Natural killer cell (primary cell): Measurements from ENCODE around the gene PRND. TPM values are rescaled to one million over a fixed set of nuclear protein-coding genes. Genes with fewer than 3 reads are reported as not detected.

Experiments used
- ATAC-seq, 3 donors: fragments of 150-1000 bp in 2 of 3; fragments of 200-7000 bp in 1 of 3; cut with Tn5 transposase; 1 replicate in 1 of 3; 2 replicates in 2 of 3; pipeline ENCODE4 v1.10.0; 2021; ENCODE audit warnings: mild to moderate bottlenecking in 2 of 3, moderate library complexity in 2 of 3
- DNase-seq, 2 donors: peaks; one replicate each; pipeline versions ENCODE4 v3.0.0 to v3.0.0-alpha.2; 2013 to 2021; ENCODE audit warnings: mixed read lengths in 1 of 2
- H3K27ac ChIP-seq: one replicate; pipeline ENCODE4 v1.5.1; 2013; ENCODE audit warnings: mild to moderate bottlenecking, low read length
- H3K27me3 ChIP-seq: one replicate; pipeline ENCODE4 v1.6.1; 2013; ENCODE audit warnings: low read length; ENCODE audit not compliant: control insufficient read depth, insufficient read depth
- H3K36me3 ChIP-seq: one replicate; pipeline ENCODE4 v1.6.1; 2013; ENCODE audit warnings: low read length; ENCODE audit not compliant: control insufficient read depth, insufficient read depth
- H3K4me1 ChIP-seq: one replicate; pipeline ENCODE4 v1.6.1; 2013; ENCODE audit warnings: low read length; ENCODE audit not compliant: control insufficient read depth, insufficient read depth
- H3K4me3 ChIP-seq: one replicate; pipeline ENCODE4 v1.5.1; 2013; ENCODE audit warnings: low read length
- H3K9me3 ChIP-seq: one replicate; pipeline ENCODE4 v1.6.1; 2013; ENCODE audit warnings: low read length; ENCODE audit not compliant: control insufficient read depth, insufficient read depth
- H3K27ac Mint-ChIP-seq, 2 donors: one replicate each; pipeline ENCODE4 v1.8.0; 2022; ENCODE audit warnings: mild to moderate bottlenecking in 2 of 2, mixed read lengths in 2 of 2, moderate library complexity in 1 of 2
- H3K27me3 Mint-ChIP-seq, 2 donors: one replicate each; pipeline ENCODE4 v1.8.0; 2022; ENCODE audit warnings: low read depth in 2 of 2, mixed read lengths in 2 of 2
- H3K36me3 Mint-ChIP-seq: one replicate; pipeline ENCODE4 v1.8.0; 2022; ENCODE audit warnings: mixed read lengths
- H3K4me1 Mint-ChIP-seq, 2 donors: one replicate each; pipeline ENCODE4 v1.8.0; 2022; ENCODE audit warnings: mixed read lengths in 2 of 2
- H3K4me3 Mint-ChIP-seq: one replicate; pipeline ENCODE4 v1.8.0; 2022; ENCODE audit warnings: mild to moderate bottlenecking, moderate library complexity, mixed read lengths
- H3K9me3 Mint-ChIP-seq, 2 donors: one replicate each; pipeline ENCODE4 v1.8.0; 2022; ENCODE audit warnings: mixed read lengths in 2 of 2
- CTCF ChIP-seq: fragments of 200-600 bp; IDR thresholded peaks from one replicate; pipeline ENCODE4 v1.8.0; 2022; ENCODE audit warnings: antibody characterized with exemption
- WGBS: methylation state at CpG from one replicate; pipeline ENCODE4 v1.1.7; 2013; ENCODE audit warnings: missing lambda C conversion rate; ENCODE audit not compliant: insufficient coverage; 5-methylcytosine and 5-hydroxymethylcytosine counted together
- intact Hi-C: fragments of 100-400 bp; cut with micrococcal nuclease; formaldehyde crosslinking; loops from one replicate; pipeline ENCODE4 v1.14.2; 2022
- total RNA-seq, 4 donors: library from RNA; stranded (reverse); fragments of 120-200 nt in 1 of 4; gene quantifications; one replicate each; pipeline versions ENCODE4 v1.2.3 to v1.2.4, GENCODE V29; 2013 to 2022

Gene PRND
- total RNA-seq, 3 donors from 2014 or later (not counting 1 experiment from before 2014, with no cell fraction given), result not detected

DNA sequence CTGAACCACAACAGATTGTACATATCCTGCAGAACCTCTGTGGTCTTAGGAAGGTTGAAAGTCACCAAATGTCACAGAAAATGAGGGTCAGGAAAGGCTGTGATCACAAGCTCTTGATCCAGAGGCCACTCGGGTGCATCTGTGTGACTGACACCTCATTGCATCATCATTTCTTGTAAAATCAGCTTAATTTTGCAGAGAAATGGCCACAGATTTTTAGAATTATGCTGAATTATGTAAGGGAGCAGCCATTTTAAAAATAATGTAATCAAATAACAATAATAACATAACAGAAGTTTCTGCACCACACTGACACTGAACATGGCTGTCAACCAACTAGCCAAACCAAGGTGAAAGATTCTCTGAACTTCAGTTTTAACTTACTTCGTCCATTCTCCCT, 32.5 kb upstream of the PRND start:
- Histone ChIP-seq H3K4me1 (peaks cover 20% of the 10 kb centered on the region), H3K9me3 (no peaks in the 10 kb centered on the region), H3K36me3 (peaks cover 4% of the 10 kb centered on the region), H3K27me3 (no peaks in the 10 kb centered on the region), H3K4me3 (no peak overlapping the region), H3K27ac (peak overlapping the region; percentile 6)
- H3K36me3 Mint-ChIP-seq, result no peaks in the 10 kb centered on the region
- DNase-seq (no peak), ATAC-seq (no peak)
- H3K4me3 Mint-ChIP-seq, result no peak overlapping the region
- intact Hi-C loops, result no loop called here
- WGBS, result 67% methylated on average over 2 of the region's 2 CpGs
- H3K27ac Mint-ChIP-seq, result peak overlapping the region; percentile 73
- no peaks in the 10 kb centered on the region for H3K9me3 Mint-ChIP-seq
- TF ChIP-seq CTCF, result no peak
- no peaks in the 10 kb centered on the region for H3K27me3 Mint-ChIP-seq
- peaks cover 72 to 75% of the 10 kb centered on the region in 2 donors for H3K4me1 Mint-ChIP-seq

- no peaks in the 10 kb centered on the region for H3K36me3 Mint-ChIP-seq
- 100% methylated on average over 1 of the region's 2 CpGs for WGBS
- H3K27me3 ChIP-seq, result no peaks in the 10 kb centered on the region
- intact Hi-C loops, result no loop called here
- H3K9me3 ChIP-seq, result no peaks in the 10 kb centered on the region
- H3K9me3 Mint-ChIP-seq, result no peaks in the 10 kb centered on the region
- ATAC-seq, result no peak
- H3K36me3 ChIP-seq, result peaks cover 4% of the 10 kb centered on the region
- H3K4me1 Mint-ChIP-seq, result peaks cover 59 to 70% of the 10 kb centered on the region in 2 donors
- no peak for TF ChIP-seq CTCF
- peaks cover 6% of the 10 kb centered on the region for H3K4me1 ChIP-seq
- no peak overlapping the region for H3K4me3 Mint-ChIP-seq
- H3K4me3 ChIP-seq, result no peak overlapping the region
- no peak overlapping the region for H3K27ac ChIP-seq
- DNase-seq, result no peak
- no peaks in the 10 kb centered on the region for H3K27me3 Mint-ChIP-seq
- peak overlapping the region in 1 of 2 donors; percentile 30 for H3K27ac Mint-ChIP-seq
These were observed 30.0 kb upstream of the PRND start for GRCh38 chr20:4691753-4692152.

- WGBS, result 100% methylated on average over 1 of the region's 1 CpG
- intact Hi-C loops, result no loop called here
- no peak for ATAC-seq
- DNase-seq, result no peak
- no peak overlapping the region for H3K4me3 Mint-ChIP-seq
- no peaks in the 10 kb centered on the region for H3K36me3 Mint-ChIP-seq
- Histone ChIP-seq H3K27me3 (no peaks in the 10 kb centered on the region), H3K27ac (no peak overlapping the region), H3K4me3 (no peak overlapping the region), H3K4me1 (peaks cover 5% of the 10 kb centered on the region), H3K36me3 (peaks cover 5% of the 10 kb centered on the region), H3K9me3 (no peaks in the 10 kb centered on the region)
- H3K9me3 Mint-ChIP-seq, result no peaks in the 10 kb centered on the region
- no peaks in the 10 kb centered on the region for H3K27me3 Mint-ChIP-seq
- peaks cover 53 to 70% of the 10 kb centered on the region in 2 donors for H3K4me1 Mint-ChIP-seq
- no peak for TF ChIP-seq CTCF
- no peak overlapping the region for H3K27ac Mint-ChIP-seq
These were observed 27.6 kb upstream of the PRND start for GRCh38 chr20:4694076-4694475.

DNA sequence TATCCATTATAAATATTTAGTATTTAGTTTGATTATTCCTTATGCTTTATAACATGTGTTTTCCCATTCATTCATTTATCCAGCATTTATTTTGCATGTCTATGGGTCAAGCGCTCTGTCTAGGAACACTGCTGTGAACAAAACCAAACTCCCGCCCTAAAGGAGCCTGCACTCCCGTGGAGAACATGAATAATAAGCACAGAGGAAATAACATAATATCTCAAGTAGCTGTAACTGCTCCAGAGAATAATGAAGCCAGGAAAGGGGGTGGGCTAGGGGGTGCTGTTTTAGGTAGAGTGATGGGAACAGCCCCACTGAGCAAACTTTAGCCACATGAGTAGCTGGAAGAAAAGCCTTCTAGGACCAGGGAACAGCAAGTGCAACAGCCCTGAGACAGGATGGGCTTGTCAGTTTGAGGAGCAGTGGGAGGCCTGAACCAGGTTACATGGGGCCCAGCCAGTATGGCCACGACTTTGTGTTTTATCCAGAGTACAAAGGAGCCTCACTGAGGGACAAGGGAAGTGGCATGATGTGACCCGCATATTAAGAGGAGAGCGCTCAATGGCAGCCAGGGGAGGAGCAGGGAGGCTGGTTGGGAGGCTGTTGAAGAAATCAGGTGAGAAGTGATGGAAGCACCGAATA, 24.4 kb upstream of the PRND start:
- ATAC-seq (peak in 2 of 3 donors; percentile 15 to 24), DNase-seq (no peak)
- peaks cover 21% of the 10 kb centered on the region for H3K36me3 ChIP-seq
- peak overlapping the region; percentile 23 to 55 for H3K27ac Mint-ChIP-seq
- H3K27me3 ChIP-seq, result no peaks in the 10 kb centered on the region
- H3K36me3 Mint-ChIP-seq, result no peaks in the 10 kb centered on the region
- peaks cover 24 to 39% of the 10 kb centered on the region in 2 donors for H3K4me1 Mint-ChIP-seq
- no peak for TF ChIP-seq CTCF
- no peak overlapping the region for H3K4me3 ChIP-seq
- no peaks in the 10 kb centered on the region for H3K27me3 Mint-ChIP-seq
- WGBS, result 78% methylated on average over 7 of the region's 7 CpGs
- H3K9me3 Mint-ChIP-seq, result no peaks in the 10 kb centered on the region
- H3K4me1 ChIP-seq, result peaks cover 5% of the 10 kb centered on the region
- H3K4me3 Mint-ChIP-seq, result no peak overlapping the region
- intact Hi-C loops, result no loop called here
- H3K9me3 ChIP-seq, result no peaks in the 10 kb centered on the region
- no peak overlapping the region for H3K27ac ChIP-seq
